CD4-positive, alpha-beta T cell treated with Interleukin-15 for 4 hours (primary cell): ENCODE results near the gene SDSL.

ENCODE experiments used
- DNase-seq: peaks from one replicate; pipeline ENCODE4 v3.0.0-alpha.2; 2020; ENCODE audit warnings: low spot score

The SDSL gene

GRCh38 chr12:113396828-113397496 lies 25.2 kb upstream of the SDSL start:
- DNase-seq = no peak

- no peak for DNase-seq
These were observed 24.5 kb upstream of the SDSL start for GRCh38 chr12:113397497-113398197.

GRCh38 chr12:113398346-113399290 lies 23.6 kb upstream of the SDSL start:
- no peak for DNase-seq

GRCh38 chr12:113399490-113399889 lies 22.7 kb upstream of the SDSL start:
- DNase-seq = no peak

- no peak for DNase-seq
These were observed 21.8 kb upstream of the SDSL start for GRCh38 chr12:113400362-113400761.

GRCh38 chr12:113401066-113402000 lies 20.8 kb upstream of the SDSL start:
- no peak for DNase-seq

- DNase-seq = no peak
These were observed 19.5 kb upstream of the SDSL start for GRCh38 chr12:113402586-113403260.

- no peak for DNase-seq
These were observed 18.5 kb upstream of the SDSL start, which contains the start of gene SDS for GRCh38 chr12:113403435-113404415. Gene SDS, minus strand, starts transcription at chr12:113403887. Its CDS starts 4,179 bp downstream, at chr12:113399708.

GRCh38 chr12:113405694-113406093 lies 16.5 kb upstream of the SDSL start:
- no peak for DNase-seq

GRCh38 chr12:113407931-113408600 lies 14.1 kb upstream of the SDSL start:
- no peak for DNase-seq

GRCh38 chr12:113408756-113409298 lies 13.4 kb upstream of the SDSL start:
- DNase-seq = no peak

- no peak for DNase-seq
These were observed 12.6 kb upstream of the SDSL start for GRCh38 chr12:113409462-113410124.

- no peak for DNase-seq
These were observed 8.7 kb upstream of the SDSL start for GRCh38 chr12:113413488-113413939.

GRCh38 chr12:113414519-113415038 lies 7.6 kb upstream of the SDSL start:
- no peak for DNase-seq

GRCh38 chr12:113416091-113416754 lies 6.0 kb upstream of the SDSL start:
- no peak for DNase-seq

- no peak for DNase-seq
These were observed 3.8 kb upstream of the SDSL start for GRCh38 chr12:113418213-113418879.
